DND-41 (cell line): ENCODE data around the gene FOSL1.

Source experiments
- ATAC-seq: fragments of 200-7000 bp; cut with Tn5 transposase; 3 replicates; pipeline ENCODE4 v1.9.1; 2021; ENCODE audit warnings: low read depth; ENCODE audit not compliant: insufficient read depth
- DNase-seq: peaks from one replicate; pipeline ENCODE4 v3.0.0-alpha.2; 2020
- H2AFZ ChIP-seq: 2 replicates; pipeline ENCODE4 v1.6.0; 2012; ENCODE audit warnings: low read depth, low read length
- H3K27ac ChIP-seq: 2 replicates; pipeline ENCODE4 v1.5.1; 2012; ENCODE audit warnings: low read length, inconsistent platforms
- H3K27me3 ChIP-seq: fragments of 200-600 bp; sonication (generic); 2 replicates; pipeline ENCODE4 v1.6.0; 2012; ENCODE audit warnings: low read length, mild to moderate bottlenecking, inconsistent platforms; ENCODE audit not compliant: insufficient read depth, poor library complexity
- H3K36me3 ChIP-seq: 2 replicates; pipeline ENCODE4 v1.5.1; 2012; ENCODE audit warnings: low read length, inconsistent platforms; ENCODE audit not compliant: insufficient read depth
- H3K4me1 ChIP-seq: 2 replicates; pipeline ENCODE4 v1.5.1; 2012; ENCODE audit warnings: mild to moderate bottlenecking, low read length; ENCODE audit not compliant: insufficient read depth
- H3K4me2 ChIP-seq: 2 replicates; pipeline ENCODE4 v1.6.0; 2012; ENCODE audit warnings: mild to moderate bottlenecking, moderate library complexity, low read length, inconsistent platforms; ENCODE audit not compliant: insufficient read depth
- H3K4me3 ChIP-seq, 2 experiments: fragments of 200-600 bp in 1 of 2; shearing (Covaris generic) in 1 of 2; 2 replicates each; pipeline ENCODE4 v1.5.1; 2012 to 2016; ENCODE audit warnings: inconsistent platforms in 2 of 2, low read length in 2 of 2, mild to moderate bottlenecking in 2 of 2, low read depth in 1 of 2, moderate library complexity in 1 of 2
- H3K79me2 ChIP-seq: 2 replicates; pipeline ENCODE4 v1.6.0; 2012; ENCODE audit warnings: low read length, inconsistent platforms; ENCODE audit not compliant: insufficient read depth
- H3K9ac ChIP-seq: 2 replicates; pipeline ENCODE4 v1.6.0; 2012; ENCODE audit warnings: low read depth, mild to moderate bottlenecking, inconsistent platforms, low read length, moderate library complexity
- H3K9me3 ChIP-seq: 2 replicates; pipeline ENCODE4 v1.5.1; 2012; ENCODE audit warnings: low read length, moderate library complexity, mild to moderate bottlenecking, inconsistent platforms; ENCODE audit not compliant: insufficient read depth, severe bottlenecking
- H4K20me1 ChIP-seq: 2 replicates; pipeline ENCODE4 v1.6.0; 2012; ENCODE audit warnings: low read length; ENCODE audit not compliant: insufficient read depth
- CTCF ChIP-seq: IDR thresholded peaks from 2 replicates; pipeline ENCODE4 v1.5.1; 2012; ENCODE audit warnings: borderline replicate concordance, low read length, moderate library complexity, mild to moderate bottlenecking; ENCODE audit not compliant: poor library complexity, severe bottlenecking; ENCODE audit errors: extremely low read depth
- EZH2 ChIP-seq: IDR thresholded peaks from 3 replicates; pipeline ENCODE4 v1.6.1; 2012; ENCODE audit warnings: borderline replicate concordance, low read depth, mild to moderate bottlenecking, moderate library complexity, low read length, inconsistent platforms; ENCODE audit not compliant: severe bottlenecking

Gene FOSL1

GRCh38 chr11:65907878-65908277 lies 7.7 kb upstream of the FOSL1 start:
- H4K20me1 ChIP-seq = no peaks in the 10 kb centered on the region
- TF ChIP-seq EZH2 (no peak), CTCF (no peak)
- H3K4me2 ChIP-seq = no peak overlapping the region
- H3K79me2 ChIP-seq = no peaks in the 10 kb centered on the region
- no peak overlapping the region for H3K27ac ChIP-seq
- no peak overlapping the region for H3K4me3 ChIP-seq
- peaks cover 8% of the 10 kb centered on the region for H3K27me3 ChIP-seq
- H3K4me1 ChIP-seq = peaks cover 6% of the 10 kb centered on the region
- no peaks in the 10 kb centered on the region for H3K36me3 ChIP-seq
- no peak for ATAC-seq
- no peaks in the 10 kb centered on the region for H3K9me3 ChIP-seq
- H3K9ac ChIP-seq = no peak overlapping the region
- no peak for DNase-seq
- H2AFZ ChIP-seq = no peak overlapping the region

- Histone ChIP-seq H2AFZ (no peak overlapping the region), H3K9ac (no peak overlapping the region), H3K4me2 (no peak overlapping the region), H3K4me1 (peaks cover 6% of the 10 kb centered on the region), H4K20me1 (no peaks in the 10 kb centered on the region), H3K79me2 (no peaks in the 10 kb centered on the region), H3K4me3 (no peak overlapping the region), H3K27me3 (peaks cover 14% of the 10 kb centered on the region), H3K9me3 (no peaks in the 10 kb centered on the region), H3K27ac (no peak overlapping the region), H3K36me3 (no peaks in the 10 kb centered on the region)
- no peak for DNase-seq
- TF ChIP-seq CTCF (no peak), EZH2 (no peak)
- ATAC-seq = no peak
Measured at GRCh38 chr11:65906602-65907001, 6.4 kb upstream of the FOSL1 start.

- no peaks in the 10 kb centered on the region for H3K79me2 ChIP-seq
- DNase-seq (no peak), ATAC-seq (no peak)
- H3K27ac ChIP-seq = no peak overlapping the region
- H4K20me1 ChIP-seq = 0 out of 2 replicates have a peak, but pooled peaks cover 5% of the 10 kb centered on the region
- no peaks in the 10 kb centered on the region for H3K36me3 ChIP-seq
- H3K27me3 ChIP-seq = peaks cover 43% of the 10 kb centered on the region
- H2AFZ ChIP-seq = no peak overlapping the region
- no peak overlapping the region for H3K4me2 ChIP-seq
- H3K9ac ChIP-seq = no peak overlapping the region
- H3K4me3 ChIP-seq = no peak overlapping the region
- TF ChIP-seq CTCF (no peak), EZH2 (no peak)
- peaks cover 19% of the 10 kb centered on the region for H3K4me1 ChIP-seq
- H3K9me3 ChIP-seq = no peaks in the 10 kb centered on the region
Measured at GRCh38 chr11:65903715-65904114, 3.5 kb upstream of the FOSL1 start.

GRCh38 chr11:65903068-65903481 lies 2.9 kb upstream of the FOSL1 start:
- peaks cover 23% of the 10 kb centered on the region for H3K4me1 ChIP-seq
- DNase-seq (no peak), ATAC-seq (no peak)
- H3K27me3 ChIP-seq = peaks cover 47% of the 10 kb centered on the region
- no peak for TF ChIP-seq EZH2
- no peak for TF ChIP-seq CTCF
- no peak overlapping the region for H3K4me2 ChIP-seq
- H3K9me3 ChIP-seq = no peaks in the 10 kb centered on the region
- H4K20me1 ChIP-seq = 0 out of 2 replicates have a peak, but pooled peaks cover 5% of the 10 kb centered on the region
- H2AFZ ChIP-seq = no peak overlapping the region
- no peak overlapping the region for H3K27ac ChIP-seq
- H3K36me3 ChIP-seq = no peaks in the 10 kb centered on the region
- no peaks in the 10 kb centered on the region for H3K79me2 ChIP-seq
- H3K4me3 ChIP-seq = no peak overlapping the region
- no peak overlapping the region for H3K9ac ChIP-seq
